PC-3 (cell line): Measurements from ENCODE around the gene RALGPS1.

Experiments used
- EZH2 ChIP-seq: fragments of 300-600 bp; sonication (generic); IDR thresholded peaks from one replicate; pipeline ENCODE4 v1.6.1; 2017; ENCODE audit warnings: antibody characterized with exemption, mild to moderate bottlenecking, low read length; ENCODE audit not compliant: unreplicated experiment
- EZH2phosphoT487 ChIP-seq: fragments of 300-600 bp; sonication (generic); IDR thresholded peaks from 2 replicates; pipeline ENCODE4 v1.6.1; 2018; ENCODE audit warnings: mild to moderate bottlenecking, antibody characterized with exemption, low read length, borderline replicate concordance
- TF ChIP-seq, protein P1 (sequence below): fragments of 300-600 bp; sonication (generic); conservative IDR thresholded peaks from 2 replicates; pipeline ENCODE4 v1.5.1; 2017; ENCODE audit warnings: antibody characterized with exemption, low read depth, mild to moderate bottlenecking, low read length

DNA sequence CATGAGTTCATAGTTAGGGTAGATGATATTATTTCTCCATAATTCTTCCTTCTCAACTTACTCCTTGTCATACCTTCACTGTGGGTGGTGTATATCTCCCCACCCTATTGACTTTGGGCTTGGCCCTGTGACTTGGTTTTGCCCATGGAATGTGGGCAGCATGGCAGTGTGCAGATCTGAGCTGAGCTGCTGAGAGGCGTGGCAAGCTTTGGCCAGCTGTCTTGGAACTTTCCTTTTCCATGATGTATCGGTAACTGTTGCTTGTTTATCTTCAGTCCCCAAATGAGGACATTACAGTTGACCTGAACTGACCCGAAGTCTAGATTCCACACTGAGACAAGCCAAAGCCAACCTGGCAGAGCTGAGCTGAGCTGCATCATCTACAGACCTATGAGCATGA lies 70.4 kb downstream of the RALGPS1 start:
- TF ChIP-seq EZH2 (no peak), EZH2phosphoT487 (no peak)
- TF ChIP-seq, protein P1, sequence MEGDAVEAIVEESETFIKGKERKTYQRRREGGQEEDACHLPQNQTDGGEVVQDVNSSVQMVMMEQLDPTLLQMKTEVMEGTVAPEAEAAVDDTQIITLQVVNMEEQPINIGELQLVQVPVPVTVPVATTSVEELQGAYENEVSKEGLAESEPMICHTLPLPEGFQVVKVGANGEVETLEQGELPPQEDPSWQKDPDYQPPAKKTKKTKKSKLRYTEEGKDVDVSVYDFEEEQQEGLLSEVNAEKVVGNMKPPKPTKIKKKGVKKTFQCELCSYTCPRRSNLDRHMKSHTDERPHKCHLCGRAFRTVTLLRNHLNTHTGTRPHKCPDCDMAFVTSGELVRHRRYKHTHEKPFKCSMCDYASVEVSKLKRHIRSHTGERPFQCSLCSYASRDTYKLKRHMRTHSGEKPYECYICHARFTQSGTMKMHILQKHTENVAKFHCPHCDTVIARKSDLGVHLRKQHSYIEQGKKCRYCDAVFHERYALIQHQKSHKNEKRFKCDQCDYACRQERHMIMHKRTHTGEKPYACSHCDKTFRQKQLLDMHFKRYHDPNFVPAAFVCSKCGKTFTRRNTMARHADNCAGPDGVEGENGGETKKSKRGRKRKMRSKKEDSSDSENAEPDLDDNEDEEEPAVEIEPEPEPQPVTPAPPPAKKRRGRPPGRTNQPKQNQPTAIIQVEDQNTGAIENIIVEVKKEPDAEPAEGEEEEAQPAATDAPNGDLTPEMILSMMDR, result no peak
